ENCODE results near the gene RBM33. TPM values are rescaled to one million over a fixed set of nuclear protein-coding genes. Genes with fewer than 3 reads are reported as not detected.

The RBM33 gene
- total and polyA plus RNA-seq, 2 of the 13 experiments (the other 11 are each of a cell fraction or from before 2014, with no cell fraction given) = 12.4 to 28.9 TPM

DNA sequence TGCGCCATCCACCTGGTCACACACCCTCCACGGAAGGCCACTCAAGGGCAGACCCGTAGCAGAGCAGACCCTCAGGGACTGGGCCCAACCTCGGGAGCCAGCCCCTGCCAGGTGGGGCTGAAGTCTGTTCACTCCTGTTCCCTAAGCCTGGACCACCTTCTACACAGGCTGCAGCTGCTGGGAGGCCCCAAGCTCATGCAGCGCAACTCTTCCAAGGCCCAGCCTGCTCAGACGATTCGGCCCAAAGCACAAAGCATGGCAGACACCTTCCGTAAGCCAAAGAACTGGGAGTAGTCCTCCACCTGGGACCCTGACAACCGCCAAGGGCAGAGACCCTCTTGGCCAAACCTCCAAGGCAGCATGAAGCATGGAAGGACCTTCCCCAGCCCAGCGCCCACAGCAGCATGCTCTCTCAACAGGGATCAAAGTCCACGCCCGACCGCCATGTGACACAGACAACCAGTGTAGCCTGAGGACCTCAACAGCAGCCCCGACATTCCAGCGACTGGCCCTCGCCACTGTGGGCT lies 156.3 kb downstream of the RBM33 start (continued):
- TF ChIP-seq ATRX (CRISPR knock-in tag; IDR thresholded peaks at IDR 0.05; ENCODE audit: borderline replicate concordance) (no peak), TEAD3 (CRISPR knock-in tag; optimal IDR thresholded peaks at IDR 0.05; ENCODE audit: borderline replicate concordance) (peak; percentile 89), ZBTB7B (CRISPR knock-in tag; IDR thresholded peaks at IDR 0.05) (0 out of 2 replicates have a peak, but pooled peaks have one; percentile 44), ZFX (CRISPR knock-in tag; IDR thresholded peaks at IDR 0.05; ENCODE audit: low read depth) (peak; percentile 41; the same call in 1 of the 2 replicates), CREB1 (IDR thresholded peaks at IDR 0.05) (no peak), CREB1 (CRISPR knock-in tag; IDR thresholded peaks at IDR 0.05) (no peak), ZBTB38 (CRISPR knock-in tag; IDR thresholded peaks at IDR 0.05) (peak; percentile 60; the same call in 1 of the 2 replicates), SAFB2 (CRISPR knock-in tag; IDR thresholded peaks at IDR 0.05; ENCODE audit: borderline replicate concordance, low read depth) (no peak), HNF4G (IDR thresholded peaks at IDR 0.05; ENCODE audit: borderline replicate concordance, low read depth, low read length) (peak; percentile 66; the same call in 1 of the 2 replicates), HNF4G (CRISPR knock-in tag; IDR thresholded peaks at IDR 0.05; ENCODE audit: borderline replicate concordance, low read depth) (peak; percentile 77; the same call in 1 of the 2 replicates), ZNF775 (CRISPR knock-in tag; IDR thresholded peaks at IDR 0.05; ENCODE audit: borderline replicate concordance) (no peak), ZNF501 (CRISPR knock-in tag; IDR thresholded peaks at IDR 0.05) (peak; percentile 44; the same call in 1 of the 2 replicates), ZNF768 (CRISPR knock-in tag; IDR thresholded peaks at IDR 0.05) (peak; percentile 57; the same call in 1 of the 2 replicates), NCOR1 (IDR thresholded peaks at IDR 0.05; ENCODE audit: borderline replicate concordance, low read length) (peak; percentile 58; the same call in 1 of the 2 replicates), TEAD2 (CRISPR knock-in tag; IDR thresholded peaks at IDR 0.05) (no peak), ZSCAN30 (CRISPR knock-in tag; IDR thresholded peaks at IDR 0.05) (no peak), TBX2 (CRISPR knock-in tag; IDR thresholded peaks at IDR 0.05; ENCODE audit: borderline replicate concordance) (0 out of 2 replicates have a peak, but pooled peaks have one; percentile 15), ZC3H13 (CRISPR knock-in tag; IDR thresholded peaks at IDR 0.05) (peak; percentile 39; the same call in 1 of the 2 replicates), ARNTL (CRISPR knock-in tag; IDR thresholded peaks at IDR 0.05) (peak; percentile 65; the same call in 1 of the 2 replicates), U2AF1 (optimal IDR thresholded peaks at IDR 0.05; ENCODE audit: low read depth, low read length) (no peak), TAF1 (CRISPR knock-in tag; IDR thresholded peaks at IDR 0.05) (peak; percentile 24; the same call in 1 of the 2 replicates)
- TF ChIP-seq, protein P1, sequence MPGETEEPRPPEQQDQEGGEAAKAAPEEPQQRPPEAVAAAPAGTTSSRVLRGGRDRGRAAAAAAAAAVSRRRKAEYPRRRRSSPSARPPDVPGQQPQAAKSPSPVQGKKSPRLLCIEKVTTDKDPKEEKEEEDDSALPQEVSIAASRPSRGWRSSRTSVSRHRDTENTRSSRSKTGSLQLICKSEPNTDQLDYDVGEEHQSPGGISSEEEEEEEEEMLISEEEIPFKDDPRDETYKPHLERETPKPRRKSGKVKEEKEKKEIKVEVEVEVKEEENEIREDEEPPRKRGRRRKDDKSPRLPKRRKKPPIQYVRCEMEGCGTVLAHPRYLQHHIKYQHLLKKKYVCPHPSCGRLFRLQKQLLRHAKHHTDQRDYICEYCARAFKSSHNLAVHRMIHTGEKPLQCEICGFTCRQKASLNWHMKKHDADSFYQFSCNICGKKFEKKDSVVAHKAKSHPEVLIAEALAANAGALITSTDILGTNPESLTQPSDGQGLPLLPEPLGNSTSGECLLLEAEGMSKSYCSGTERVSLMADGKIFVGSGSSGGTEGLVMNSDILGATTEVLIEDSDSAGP (CRISPR knock-in tag; IDR thresholded peaks at IDR 0.05; ENCODE audit: borderline replicate concordance) = peak; percentile 56
- TF ChIP-seq, protein P2, sequence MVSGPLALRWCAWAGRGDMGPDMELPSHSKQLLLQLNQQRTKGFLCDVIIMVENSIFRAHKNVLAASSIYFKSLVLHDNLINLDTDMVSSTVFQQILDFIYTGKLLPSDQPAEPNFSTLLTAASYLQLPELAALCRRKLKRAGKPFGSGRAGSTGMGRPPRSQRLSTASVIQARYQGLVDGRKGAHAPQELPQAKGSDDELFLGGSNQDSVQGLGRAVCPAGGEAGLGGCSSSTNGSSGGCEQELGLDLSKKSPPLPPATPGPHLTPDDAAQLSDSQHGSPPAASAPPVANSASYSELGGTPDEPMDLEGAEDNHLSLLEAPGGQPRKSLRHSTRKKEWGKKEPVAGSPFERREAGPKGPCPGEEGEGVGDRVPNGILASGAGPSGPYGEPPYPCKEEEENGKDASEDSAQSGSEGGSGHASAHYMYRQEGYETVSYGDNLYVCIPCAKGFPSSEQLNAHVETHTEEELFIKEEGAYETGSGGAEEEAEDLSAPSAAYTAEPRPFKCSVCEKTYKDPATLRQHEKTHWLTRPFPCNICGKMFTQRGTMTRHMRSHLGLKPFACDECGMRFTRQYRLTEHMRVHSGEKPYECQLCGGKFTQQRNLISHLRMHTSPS (CRISPR knock-in tag; IDR thresholded peaks at IDR 0.05; ENCODE audit: low read depth) = no peak
- TF ChIP-seq, protein P3, sequence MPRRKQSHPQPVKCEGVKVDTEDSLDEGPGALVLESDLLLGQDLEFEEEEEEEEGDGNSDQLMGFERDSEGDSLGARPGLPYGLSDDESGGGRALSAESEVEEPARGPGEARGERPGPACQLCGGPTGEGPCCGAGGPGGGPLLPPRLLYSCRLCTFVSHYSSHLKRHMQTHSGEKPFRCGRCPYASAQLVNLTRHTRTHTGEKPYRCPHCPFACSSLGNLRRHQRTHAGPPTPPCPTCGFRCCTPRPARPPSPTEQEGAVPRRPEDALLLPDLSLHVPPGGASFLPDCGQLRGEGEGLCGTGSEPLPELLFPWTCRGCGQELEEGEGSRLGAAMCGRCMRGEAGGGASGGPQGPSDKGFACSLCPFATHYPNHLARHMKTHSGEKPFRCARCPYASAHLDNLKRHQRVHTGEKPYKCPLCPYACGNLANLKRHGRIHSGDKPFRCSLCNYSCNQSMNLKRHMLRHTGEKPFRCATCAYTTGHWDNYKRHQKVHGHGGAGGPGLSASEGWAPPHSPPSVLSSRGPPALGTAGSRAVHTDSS (CRISPR knock-in tag; conservative IDR thresholded peaks at IDR 0.05) = no peak
- TF ChIP-seq, protein P4, sequence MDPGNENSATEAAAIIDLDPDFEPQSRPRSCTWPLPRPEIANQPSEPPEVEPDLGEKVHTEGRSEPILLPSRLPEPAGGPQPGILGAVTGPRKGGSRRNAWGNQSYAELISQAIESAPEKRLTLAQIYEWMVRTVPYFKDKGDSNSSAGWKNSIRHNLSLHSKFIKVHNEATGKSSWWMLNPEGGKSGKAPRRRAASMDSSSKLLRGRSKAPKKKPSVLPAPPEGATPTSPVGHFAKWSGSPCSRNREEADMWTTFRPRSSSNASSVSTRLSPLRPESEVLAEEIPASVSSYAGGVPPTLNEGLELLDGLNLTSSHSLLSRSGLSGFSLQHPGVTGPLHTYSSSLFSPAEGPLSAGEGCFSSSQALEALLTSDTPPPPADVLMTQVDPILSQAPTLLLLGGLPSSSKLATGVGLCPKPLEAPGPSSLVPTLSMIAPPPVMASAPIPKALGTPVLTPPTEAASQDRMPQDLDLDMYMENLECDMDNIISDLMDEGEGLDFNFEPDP (CRISPR knock-in tag; conservative IDR thresholded peaks at IDR 0.05) = no peak
